Neural cell (in vitro differentiated cells): ENCODE measurements around the gene ATPAF1.

Experiments
- CTCF ChIP-seq: fragments of 450-650 bp; IDR thresholded peaks from 2 replicates; pipeline ENCODE4 v1.5.1; 2014; ENCODE audit warnings: antibody characterized with exemption, mild to moderate bottlenecking, moderate library complexity; ENCODE audit not compliant: poor library complexity, severe bottlenecking
- TAF1 ChIP-seq: IDR thresholded peaks from 2 replicates; pipeline ENCODE4 v1.6.1; 2012; ENCODE audit warnings: low read depth

GRCh38 chr1:46630719-46631118 lies 37.4 kb downstream of the ATPAF1 start:
- TF ChIP-seq TAF1 (no peak), CTCF (no peak)
